Measurements from ENCODE around the gene HRK. TPM values are rescaled to one million over a fixed set of nuclear protein-coding genes. Genes with fewer than 3 reads are reported as not detected.

The HRK gene
- 1 to 10 TPM in 1 of 9 donors, under 1 TPM in 5, not detected in 3; 0.14 to 1.1 (median 0.46) TPM for total RNA-seq
- under 1 TPM; 0.09 to 0.48 (median 0.20) TPM for polyA plus RNA-seq
- long read RNA-seq, donor 1: 0 reads
- long read RNA-seq, donor 2: 0 reads
- long read RNA-seq, donor 3: 0 reads
- long read RNA-seq, donor 4: 0 reads
- long read RNA-seq, donor 5: 0 reads
- long read RNA-seq, donor 6, full-length matches to known transcripts: 1 of 1 reads
- long read RNA-seq, donor 6, partial matches to known transcripts: 0 of 1 reads
- long read RNA-seq, donor 6, other reads (novel, unspliced or antisense): 0 of 1 reads
- long read RNA-seq, donor 7: 0 reads
- long read RNA-seq, donor 8: 0 reads
- long read RNA-seq, donor 9: 0 reads
- long read RNA-seq, donor 10: 0 reads

GRCh38 chr12:116881325-116881876 lies at the start of gene HRK:
Gene HRK (minus strand): TSS chr12:116881441. CDS start chr12:116881307, 134 bp downstream.
- WGBS, 4 donors: 0 to 2% (median 1%) methylated on average over 22 to 49 of the region's 49 CpGs
- peak in 4 of 7 donors; percentile 19 to 58 (median 30) for DNase-seq
- TF ChIP-seq CTCF (IDR thresholded peaks at IDR 0.05) (no peak), POLR2A (IDR thresholded peaks at IDR 0.05) (no peak)
- Histone ChIP-seq H3K4me1 (replicated peaks in 1 of 2) (peaks cover 12 to 16% of the 10 kb centered on the region in 2 donors), H3K9me3 (replicated peaks in 1 of 3) (no peaks in the 10 kb centered on the region), H3K27me3 (peaks cover 56% of the 10 kb centered on the region), H3K4me3 (peak within 1 kb of the TSS in 2 of 4 donors; percentile 9 to 48), H3K27ac (no peak within 1 kb of the TSS), H3K36me3 (replicated peaks in 1 of 2) (no peaks in the 10 kb centered on the region)
- intact Hi-C loops (cut with DNase I): no loop called here

- Histone ChIP-seq H3K4me3 (no peak overlapping the region), H3K27me3 (no peaks in the 10 kb centered on the region), H3K27ac (no peak overlapping the region), H3K9me3 (replicated peaks in 1 of 3) (no peaks in the 10 kb centered on the region), H3K36me3 (replicated peaks in 1 of 2) (peaks cover 0 to 13% of the 10 kb centered on the region in 2 donors), H3K4me1 (replicated peaks in 1 of 2) (peaks cover 16 to 20% of the 10 kb centered on the region in 2 donors)
- no peak for TF ChIP-seq CTCF (IDR thresholded peaks at IDR 0.05)
- no peak for TF ChIP-seq POLR2A (IDR thresholded peaks at IDR 0.05)
- intact Hi-C loops (cut with DNase I): no loop called here
- no peak for DNase-seq
Measured at GRCh38 chr12:116929885-116930284, 48.6 kb upstream of the HRK start.

GRCh38 chr12:116928504-116928903 lies 47.3 kb upstream of the HRK start:
- H3K27me3 ChIP-seq: no peaks in the 10 kb centered on the region
- H3K4me3 ChIP-seq: no peak overlapping the region
- no peak for DNase-seq
- WGBS, 4 donors: 89 to 97% (median 95%) methylated on average over 4 to 5 of the region's 5 CpGs
- no peak overlapping the region for H3K27ac ChIP-seq
- H3K4me1 ChIP-seq (replicated peaks in 1 of 2): peaks cover 7 to 8% of the 10 kb centered on the region in 2 donors
- no peaks in the 10 kb centered on the region for H3K9me3 ChIP-seq (replicated peaks in 1 of 3)
- intact Hi-C loops (cut with DNase I): no loop called here
- TF ChIP-seq CTCF (IDR thresholded peaks at IDR 0.05): no peak
- TF ChIP-seq POLR2A (IDR thresholded peaks at IDR 0.05): no peak
- H3K36me3 ChIP-seq (replicated peaks in 1 of 2): peaks cover 0 to 13% of the 10 kb centered on the region in 2 donors

GRCh38 chr12:116927244-116927940 lies 46.2 kb upstream of the HRK start:
- TF ChIP-seq POLR2A (IDR thresholded peaks at IDR 0.05) (no peak), CTCF (IDR thresholded peaks at IDR 0.05) (no peak)
- DNase-seq: no peak
- Histone ChIP-seq H3K36me3 (replicated peaks in 1 of 2) (peaks cover 0 to 13% of the 10 kb centered on the region in 2 donors), H3K4me1 (replicated peaks in 1 of 2) (no peaks in the 10 kb centered on the region), H3K9me3 (replicated peaks in 1 of 3) (no peaks in the 10 kb centered on the region), H3K27me3 (no peaks in the 10 kb centered on the region), H3K4me3 (no peak overlapping the region), H3K27ac (peak overlapping the region in 1 of 5 donors; percentile 7)
- intact Hi-C loops (cut with DNase I): no loop called here
- WGBS, 4 donors: 72 to 79% (median 75%) methylated on average over 9 of the region's 9 CpGs
